Gastrocnemius medialis (tissue), 4 donors: ENCODE measurements around the gene PTPRQ.

Experiments used
- POLR2A ChIP-seq, 2 donors: fragments of 450-650 bp; IDR thresholded peaks; one replicate each; pipeline ENCODE4 v1.6.1; 2017; ENCODE audit warnings: antibody characterized with exemption in 2 of 2, mild to moderate bottlenecking in 2 of 2, moderate library complexity in 2 of 2
- TF ChIP-seq, protein P1 (sequence below), 5 experiments: fragments of 450-650 bp in 3 of 5; fragments of 200-600 bp in 2 of 5; sonication (generic) in 2 of 5; IDR thresholded peaks in 4 of 5; conservative IDR thresholded peaks in 1 of 5; 1 replicate in 4 of 5; 2 replicates in 1 of 5; pipeline ENCODE4 v1.5.1; 2016 to 2019; ENCODE audit warnings: antibody characterized with exemption in 5 of 5, mild to moderate bottlenecking in 3 of 5, moderate library complexity in 3 of 5

DNA sequence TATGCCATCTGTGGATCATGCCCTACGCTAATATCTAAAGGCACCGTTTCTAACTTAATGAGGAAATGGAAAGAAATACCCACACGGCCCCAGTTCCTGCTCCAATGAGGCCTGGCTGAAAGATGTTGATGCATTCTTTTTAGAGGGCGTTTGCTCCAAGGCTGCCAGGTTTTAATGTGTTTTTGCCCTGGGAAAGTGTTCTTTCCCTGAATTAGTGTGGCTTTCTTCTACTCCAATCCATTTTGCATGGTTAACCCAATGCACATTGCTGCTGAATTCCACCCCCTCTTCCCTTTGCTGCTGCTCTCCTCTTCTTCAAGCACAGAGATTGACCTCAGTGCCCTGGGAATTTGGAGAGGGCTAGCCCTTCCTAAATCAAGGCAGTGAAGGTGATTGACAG, 273.8 kb downstream of the PTPRQ start:
- TF ChIP-seq, protein P1, sequence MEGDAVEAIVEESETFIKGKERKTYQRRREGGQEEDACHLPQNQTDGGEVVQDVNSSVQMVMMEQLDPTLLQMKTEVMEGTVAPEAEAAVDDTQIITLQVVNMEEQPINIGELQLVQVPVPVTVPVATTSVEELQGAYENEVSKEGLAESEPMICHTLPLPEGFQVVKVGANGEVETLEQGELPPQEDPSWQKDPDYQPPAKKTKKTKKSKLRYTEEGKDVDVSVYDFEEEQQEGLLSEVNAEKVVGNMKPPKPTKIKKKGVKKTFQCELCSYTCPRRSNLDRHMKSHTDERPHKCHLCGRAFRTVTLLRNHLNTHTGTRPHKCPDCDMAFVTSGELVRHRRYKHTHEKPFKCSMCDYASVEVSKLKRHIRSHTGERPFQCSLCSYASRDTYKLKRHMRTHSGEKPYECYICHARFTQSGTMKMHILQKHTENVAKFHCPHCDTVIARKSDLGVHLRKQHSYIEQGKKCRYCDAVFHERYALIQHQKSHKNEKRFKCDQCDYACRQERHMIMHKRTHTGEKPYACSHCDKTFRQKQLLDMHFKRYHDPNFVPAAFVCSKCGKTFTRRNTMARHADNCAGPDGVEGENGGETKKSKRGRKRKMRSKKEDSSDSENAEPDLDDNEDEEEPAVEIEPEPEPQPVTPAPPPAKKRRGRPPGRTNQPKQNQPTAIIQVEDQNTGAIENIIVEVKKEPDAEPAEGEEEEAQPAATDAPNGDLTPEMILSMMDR (IDR thresholded peaks at IDR 0.05 in 4 of 5, conservative IDR thresholded peaks at IDR 0.05 in 1 of 5), result no peak
- no peak for TF ChIP-seq POLR2A (IDR thresholded peaks at IDR 0.05)
